HepG2 (cell line): ENCODE data around the gene NACC2. TPM values are rescaled to one million over a fixed set of nuclear protein-coding genes. Genes with fewer than 3 reads are reported as not detected.

Experiments
- ATAC-seq: fragments of 200-7000 bp; cut with Tn5 transposase; 3 replicates; pipeline ENCODE4 v1.9.1; 2020; ENCODE audit warnings: mild to moderate bottlenecking, moderate library complexity
- BruUV-seq: library from RNA; stranded (reverse); fragments of 400-500 nt; replicated peaks from 2 replicates; lab custom pipeline; 2021; lab: Mats Ljungman, UMichigan
- CTCF ChIA-PET: fragments of 300-600 bp; formaldehyde crosslinking; extraction: SDS; loops from one replicate; lab custom pipeline; 2021; ENCODE audit warnings: low total read pairs, inconsistent platforms, low intra/inter-chr PET ratio; lab: Yijun Ruan, JAX
- POLR2A ChIA-PET: fragments of 350-600 bp; sonication (Branson Sonifier 250); formaldehyde crosslinking; loops from one replicate; lab custom pipeline; 2020; ENCODE audit warnings: antibody characterized with exemption, inconsistent platforms; lab: Yijun Ruan, JAX
- DNase-seq: peaks from one replicate; pipeline ENCODE4 v3.0.0-alpha.2; 2015; ENCODE audit warnings: low spot score
- FAIRE-seq: peaks from 3 replicates; lab custom pipeline; 2011; peaks lifted over from hg19 to GRCh38; lab: Jason Lieb, UNC
- H2AFZ ChIP-seq: one replicate; pipeline ENCODE4 v1.6.1; 2011; ENCODE audit warnings: low read length, inconsistent platforms
- H3K27ac ChIP-seq: fragments of 300-600 bp; 3 replicates; pipeline ENCODE4 v1.8.0; 2011; ENCODE audit warnings: mixed run types, mild to moderate bottlenecking, mixed read lengths, low read length, inconsistent platforms; ENCODE audit not compliant: insufficient read depth; ENCODE audit errors: extremely low read length
- H3K27me3 ChIP-seq, 2 experiments: fragments of 200-600 bp in 1 of 2; 2 replicates in 1 of 2; 3 replicates in 1 of 2; pipeline versions ENCODE4 v1.6.0 to v1.8.0; 2011; ENCODE audit warnings: low read length in 2 of 2, mild to moderate bottlenecking in 2 of 2, moderate library complexity in 2 of 2, inconsistent platforms in 1 of 2; ENCODE audit not compliant: insufficient read depth in 2 of 2, control insufficient read depth in 1 of 2
- H3K36me3 ChIP-seq, 2 experiments: fragments of 200-600 bp in 1 of 2; replicated peaks in 1 of 2; 2 replicates in 1 of 2; 3 replicates in 1 of 2; pipeline versions ENCODE4 v1.5.1 to v1.8.0; 2011; ENCODE audit warnings: low read length in 2 of 2, inconsistent platforms in 1 of 2; ENCODE audit not compliant: insufficient read depth in 2 of 2, control insufficient read depth in 1 of 2
- H3K4me1 ChIP-seq: 2 replicates; pipeline ENCODE4 v1.5.1; 2012; ENCODE audit warnings: low read length, inconsistent platforms; ENCODE audit not compliant: insufficient read depth
- H3K4me2 ChIP-seq: 2 replicates; pipeline ENCODE4 v1.6.0; 2011; ENCODE audit warnings: low read depth, low read length, inconsistent platforms
- H3K4me3 ChIP-seq, 3 experiments: fragments of 200-600 bp in 1 of 3; sonication (generic), shearing (Covaris generic) in 1 of 3; replicated peaks in 1 of 3; 2 replicates each; pipeline ENCODE4 v1.5.1; 2011 to 2016; ENCODE audit warnings: low read length in 3 of 3, inconsistent platforms in 2 of 3, low read depth in 2 of 3, mild to moderate bottlenecking in 2 of 3, control low read depth in 1 of 3, mixed read lengths in 1 of 3; ENCODE audit not compliant: insufficient read depth in 1 of 3
- H3K79me2 ChIP-seq: one replicate; pipeline ENCODE4 v1.6.1; 2011; ENCODE audit warnings: low read length, inconsistent platforms; ENCODE audit not compliant: insufficient read depth
- H3K9ac ChIP-seq: 2 replicates; pipeline ENCODE4 v1.6.0; 2011; ENCODE audit warnings: mild to moderate bottlenecking, low read depth, low read length, inconsistent platforms; ENCODE audit not compliant: insufficient read depth
- H3K9me3 ChIP-seq: 2 replicates; pipeline ENCODE4 v1.5.1; 2012; ENCODE audit warnings: mild to moderate bottlenecking, low read length
- H4K20me1 ChIP-seq: 2 replicates; pipeline ENCODE4 v1.6.0; 2011; ENCODE audit warnings: inconsistent platforms, mild to moderate bottlenecking, low read length, moderate library complexity; ENCODE audit not compliant: insufficient read depth
- AGO2 ChIP-seq: fragments of 200-400 bp; formaldehyde crosslinking; optimal IDR thresholded peaks from 2 replicates; pipeline ENCODE3; 2017; ENCODE audit warnings: mild to moderate bottlenecking, low read depth, low read length, moderate library complexity
- HIVEP1 ChIP-seq: sonication (generic); formaldehyde crosslinking; IDR thresholded peaks from 2 replicates; pipeline ENCODE4 v1.4.0; 2020; ENCODE audit warnings: mild to moderate bottlenecking, missing genetic modification reagents
- NPAS2 ChIP-seq: sonication (generic); formaldehyde crosslinking; IDR thresholded peaks from 2 replicates; pipeline ENCODE4 v1.8.0; 2022; ENCODE audit warnings: mild to moderate bottlenecking, missing genetic modification reagents, borderline replicate concordance
- NR2C2 ChIP-seq: sonication (generic); formaldehyde crosslinking; IDR thresholded peaks from 2 replicates; pipeline ENCODE4 v1.4.0; 2020; ENCODE audit warnings: missing genetic modification reagents, mild to moderate bottlenecking, moderate library complexity, borderline replicate concordance
- XRCC5 ChIP-seq: fragments of 200-400 bp; formaldehyde crosslinking; optimal IDR thresholded peaks from 2 replicates; pipeline ENCODE3; 2017; ENCODE audit warnings: mild to moderate bottlenecking, low read length
- ZFP37 ChIP-seq: sonication (generic); formaldehyde crosslinking; IDR thresholded peaks from 2 replicates; pipeline ENCODE4 v1.4.0; 2020; ENCODE audit warnings: missing genetic modification reagents, borderline replicate concordance
- ZNF607 ChIP-seq: sonication (generic); formaldehyde crosslinking; IDR thresholded peaks from 2 replicates; pipeline ENCODE4 v1.5.1; 2020; ENCODE audit warnings: missing genetic modification reagents, mild to moderate bottlenecking, borderline replicate concordance
- WGBS: methylation state at CpG from one replicate; pipeline ENCODE4 v1.1.6; 2017; ENCODE audit warnings: low lambda C conversion rate; 5-methylcytosine and 5-hydroxymethylcytosine counted together
- in situ Hi-C: cut with HindIII; loops from 2 replicates; pipeline ENCODE4 v1.10.0; 2017; ENCODE audit warnings: low pct_unique_long_range_greater_than_20kb; ENCODE audit not compliant: extremely low pct_ligation_motif_present
- intact Hi-C: fragments of 100-400 bp; cut with micrococcal nuclease; formaldehyde crosslinking; loops from one replicate; pipeline ENCODE4 v1.10.0; 2022; ENCODE audit not compliant: unreplicated experiment
- polyA plus RNA-seq, 8 experiments: library from polyadenylated mRNA; depleted of rRNA in 3 of 8; stranded (reverse) in 7 of 8; unstranded in 1 of 8; fragments of >200 nt; fragmentation: Illumina TruSeq in 4 of 8; extraction: Trizol in 4 of 8; gene quantifications; 2 replicates each; pipeline versions ENCODE4 v1.2.1 to v1.2.3, GENCODE V29; 2011 to 2016; ENCODE audit warnings: low read depth in 4 of 8, missing spikeins in 1 of 8, mixed read lengths in 1 of 8; ENCODE audit not compliant: insufficient read depth in 1 of 8
- total RNA-seq, 5 experiments: library from RNA; depleted of rRNA; stranded (reverse); fragments of >200 nt; fragmentation: Illumina TruSeq; extraction: Trizol; gene quantifications; 2 replicates each; pipeline ENCODE4 v1.2.3, GENCODE V29; 2016; ENCODE audit warnings: low read depth in 1 of 5
- TF ChIP-seq, protein P1 (sequence below): sonication (generic); formaldehyde crosslinking; IDR thresholded peaks from 2 replicates; pipeline ENCODE4 v1.4.0; 2020; ENCODE audit warnings: missing genetic modification reagents
- TF ChIP-seq, protein P2 (sequence below): sonication (generic); formaldehyde crosslinking; IDR thresholded peaks from 2 replicates; pipeline ENCODE4 v1.9.0; 2021; ENCODE audit warnings: missing genetic modification reagents, borderline replicate concordance

Gene NACC2
- total and polyA plus RNA-seq, 2 of the 13 experiments (the other 11 are each of a cell fraction or from before 2014, with no cell fraction given): 5.9 to 12.3 TPM

DNA sequence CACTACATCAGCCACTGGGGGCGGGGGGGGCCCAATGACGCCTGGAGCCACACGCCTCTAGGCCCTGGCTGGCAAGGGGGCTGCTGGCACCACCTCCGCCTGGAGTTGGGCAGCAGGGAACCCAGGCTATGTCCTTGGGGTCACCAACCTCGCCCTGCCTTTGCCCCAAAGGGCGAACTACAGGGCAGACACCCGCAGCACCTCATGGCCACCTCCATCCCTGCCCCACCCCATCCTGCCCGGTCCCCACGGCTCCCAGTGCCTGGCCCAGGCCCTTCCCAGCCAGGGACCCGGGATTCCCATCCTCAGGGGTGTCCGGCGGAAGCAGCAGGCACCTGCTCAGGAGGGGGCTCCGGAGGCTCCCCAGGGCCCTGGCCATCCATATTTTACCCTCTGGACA is 37.0 kb downstream of the NACC2 start (continued):
- TF ChIP-seq HIVEP1 (CRISPR knock-in tag) (no peak), NR2C2 (CRISPR knock-in tag) (no peak), XRCC5 (no peak), ZNF607 (CRISPR knock-in tag) (no peak), NPAS2 (CRISPR knock-in tag) (no peak)
- TF ChIP-seq, protein P1, sequence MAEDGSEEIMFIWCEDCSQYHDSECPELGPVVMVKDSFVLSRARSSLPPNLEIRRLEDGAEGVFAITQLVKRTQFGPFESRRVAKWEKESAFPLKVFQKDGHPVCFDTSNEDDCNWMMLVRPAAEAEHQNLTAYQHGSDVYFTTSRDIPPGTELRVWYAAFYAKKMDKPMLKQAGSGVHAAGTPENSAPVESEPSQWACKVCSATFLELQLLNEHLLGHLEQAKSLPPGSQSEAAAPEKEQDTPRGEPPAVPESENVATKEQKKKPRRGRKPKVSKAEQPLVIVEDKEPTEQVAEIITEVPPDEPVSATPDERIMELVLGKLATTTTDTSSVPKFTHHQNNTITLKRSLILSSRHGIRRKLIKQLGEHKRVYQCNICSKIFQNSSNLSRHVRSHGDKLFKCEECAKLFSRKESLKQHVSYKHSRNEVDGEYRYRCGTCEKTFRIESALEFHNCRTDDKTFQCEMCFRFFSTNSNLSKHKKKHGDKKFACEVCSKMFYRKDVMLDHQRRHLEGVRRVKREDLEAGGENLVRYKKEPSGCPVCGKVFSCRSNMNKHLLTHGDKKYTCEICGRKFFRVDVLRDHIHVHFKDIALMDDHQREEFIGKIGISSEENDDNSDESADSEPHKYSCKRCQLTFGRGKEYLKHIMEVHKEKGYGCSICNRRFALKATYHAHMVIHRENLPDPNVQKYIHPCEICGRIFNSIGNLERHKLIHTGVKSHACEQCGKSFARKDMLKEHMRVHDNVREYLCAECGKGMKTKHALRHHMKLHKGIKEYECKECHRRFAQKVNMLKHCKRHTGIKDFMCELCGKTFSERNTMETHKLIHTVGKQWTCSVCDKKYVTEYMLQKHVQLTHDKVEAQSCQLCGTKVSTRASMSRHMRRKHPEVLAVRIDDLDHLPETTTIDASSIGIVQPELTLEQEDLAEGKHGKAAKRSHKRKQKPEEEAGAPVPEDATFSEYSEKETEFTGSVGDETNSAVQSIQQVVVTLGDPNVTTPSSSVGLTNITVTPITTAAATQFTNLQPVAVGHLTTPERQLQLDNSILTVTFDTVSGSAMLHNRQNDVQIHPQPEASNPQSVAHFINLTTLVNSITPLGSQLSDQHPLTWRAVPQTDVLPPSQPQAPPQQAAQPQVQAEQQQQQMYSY: no peak

DNA sequence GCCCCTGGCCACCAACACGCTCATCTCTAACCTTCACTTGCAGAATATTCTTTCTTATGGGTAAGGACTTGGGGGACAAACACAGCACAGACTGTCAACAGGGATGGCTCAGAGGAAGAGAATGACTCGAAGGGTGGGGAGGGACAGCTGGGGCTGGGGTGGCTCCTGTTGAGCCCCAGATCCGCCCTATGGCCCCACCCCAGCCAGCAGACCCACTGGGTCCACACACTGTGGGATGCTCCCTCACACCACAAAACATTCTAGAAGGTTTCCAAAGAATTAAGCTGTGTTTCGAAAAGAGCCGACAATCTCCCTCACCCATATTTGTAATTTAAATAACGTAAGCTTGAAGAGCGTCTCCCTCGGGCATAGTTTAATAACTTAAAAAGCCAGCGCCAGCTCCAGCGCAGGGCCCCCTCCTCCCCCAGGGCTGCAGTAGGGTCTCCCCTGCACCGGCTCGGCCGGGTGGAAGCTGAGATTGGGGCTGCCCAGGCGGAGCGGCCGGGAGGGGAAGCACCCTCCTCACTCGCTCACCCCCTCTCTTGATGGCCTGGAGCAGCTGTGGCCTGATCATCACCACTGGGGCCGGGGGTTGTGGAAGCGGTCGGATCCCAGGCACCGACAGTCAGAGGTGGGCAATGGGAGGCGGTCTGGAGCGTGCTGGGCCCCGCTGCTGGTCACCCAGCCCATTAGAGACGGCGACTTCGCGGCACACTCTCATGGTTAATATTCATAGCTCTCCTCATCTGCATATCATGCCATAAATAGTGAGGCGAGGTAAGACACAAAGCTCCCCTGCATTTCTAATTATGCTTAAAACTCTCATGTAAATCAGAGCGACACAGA is 37.6 kb downstream of the NACC2 start:
- no peak overlapping the region for H3K4me3 ChIP-seq
- H2AFZ ChIP-seq: no peak overlapping the region
- no peak overlapping the region for H3K4me2 ChIP-seq
- no peaks in the 10 kb centered on the region for H3K9me3 ChIP-seq
- no TSS peak for BruUV-seq
- DNase-seq (no peak), ATAC-seq (no peak), FAIRE-seq (no peak)
- no peak overlapping the region for H3K27ac ChIP-seq
- no peaks in the 10 kb centered on the region; a peak in 2 of 5 replicates for H3K36me3 ChIP-seq
- in situ Hi-C loops: no loop called here
- H3K9ac ChIP-seq: no peak overlapping the region
- TF ChIP-seq AGO2: peak; percentile 4
- no peak for TF ChIP-seq ZFP37 (CRISPR knock-in tag)
- TF ChIP-seq, protein P2, sequence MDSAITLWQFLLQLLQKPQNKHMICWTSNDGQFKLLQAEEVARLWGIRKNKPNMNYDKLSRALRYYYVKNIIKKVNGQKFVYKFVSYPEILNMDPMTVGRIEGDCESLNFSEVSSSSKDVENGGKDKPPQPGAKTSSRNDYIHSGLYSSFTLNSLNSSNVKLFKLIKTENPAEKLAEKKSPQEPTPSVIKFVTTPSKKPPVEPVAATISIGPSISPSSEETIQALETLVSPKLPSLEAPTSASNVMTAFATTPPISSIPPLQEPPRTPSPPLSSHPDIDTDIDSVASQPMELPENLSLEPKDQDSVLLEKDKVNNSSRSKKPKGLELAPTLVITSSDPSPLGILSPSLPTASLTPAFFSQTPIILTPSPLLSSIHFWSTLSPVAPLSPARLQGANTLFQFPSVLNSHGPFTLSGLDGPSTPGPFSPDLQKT (CRISPR knock-in tag): no peak
- CTCF ChIA-PET: no interaction called here
- H3K27me3 ChIP-seq: no peaks in the 10 kb centered on the region
- POLR2A ChIA-PET: interaction anchor here (1.1 kb wide), 1 partner anchor 10 kb away, joined by 3 read pairs; no protein-coding TSS in a partner anchor
- peaks cover 34% of the 10 kb centered on the region for H3K79me2 ChIP-seq
- H3K4me1 ChIP-seq: peaks cover 30% of the 10 kb centered on the region
- 97% methylated on average over 18 of the region's 30 CpGs for WGBS
- intact Hi-C loops: no loop called here
- H4K20me1 ChIP-seq: peaks cover 37% of the 10 kb centered on the region
